Stomach smooth muscle (tissue), 2 donors: ENCODE measurements around the gene LCA5.
"Not testable (repeated sequence)": the region's sequence is repeated elsewhere in the genome, so short reads cannot be mapped to it uniquely, and the experiment has no call there.

Experiments
- H3K27ac ChIP-seq: one replicate; pipeline ENCODE4 v1.7.0; 2013; ENCODE audit warnings: mild to moderate bottlenecking, low read length, inconsistent platforms
- H3K27me3 ChIP-seq, 2 donors: one replicate each; pipeline ENCODE4 v1.7.0; 2013; ENCODE audit warnings: low read length in 2 of 2; ENCODE audit not compliant: insufficient read depth in 2 of 2, control insufficient read depth in 1 of 2
- H3K36me3 ChIP-seq, 2 donors: one replicate each; pipeline ENCODE4 v1.7.0; 2013; ENCODE audit warnings: low read length in 2 of 2; ENCODE audit not compliant: control insufficient read depth in 2 of 2, insufficient read depth in 2 of 2
- H3K4me1 ChIP-seq: one replicate; pipeline ENCODE4 v1.7.0; 2013; ENCODE audit warnings: low read length; ENCODE audit not compliant: control insufficient read depth, insufficient read depth
- H3K4me3 ChIP-seq, 2 donors: one replicate each; pipeline ENCODE4 v1.7.0; 2013; ENCODE audit warnings: low read length in 2 of 2
- H3K9ac ChIP-seq, 2 donors: one replicate each; pipeline ENCODE4 v1.7.0; 2013; ENCODE audit warnings: low read length in 2 of 2, mild to moderate bottlenecking in 1 of 2
- H3K9me3 ChIP-seq, 2 donors: one replicate each; pipeline ENCODE4 v1.7.0; 2013; ENCODE audit warnings: low read length in 2 of 2; ENCODE audit not compliant: control insufficient read depth in 2 of 2
- donor health status: healthy.
- donor health status: Pancreatic carcinoma.

The LCA5 gene

DNA sequence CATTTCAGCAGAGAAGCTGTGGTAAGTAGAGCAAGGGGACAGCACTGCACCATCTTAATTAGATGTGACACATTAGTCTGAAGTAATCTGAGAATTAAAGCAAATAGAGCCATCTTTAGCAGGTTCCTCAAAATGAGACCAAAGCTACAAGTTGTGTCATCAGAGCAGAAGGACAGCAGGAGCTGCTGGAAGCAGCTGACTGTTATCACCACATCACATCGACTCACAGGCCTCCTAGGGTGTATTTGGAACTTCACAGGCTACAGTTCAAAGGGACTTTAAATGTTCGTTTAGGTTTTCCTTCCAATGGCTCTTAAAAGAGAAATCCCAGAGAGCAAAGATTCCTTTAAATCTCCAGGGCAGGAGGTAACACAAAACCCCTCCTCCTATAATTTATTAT is 69.5 kb downstream of the LCA5 start:
- Histone ChIP-seq H3K36me3 (no peaks in the 10 kb centered on the region), H3K27me3 (no peaks in the 10 kb centered on the region), H3K4me3 (no peak overlapping the region), H3K27ac (no peak overlapping the region), H3K9me3 (no peaks in the 10 kb centered on the region), H3K4me1 (no peaks in the 10 kb centered on the region), H3K9ac (no peak overlapping the region)

DNA sequence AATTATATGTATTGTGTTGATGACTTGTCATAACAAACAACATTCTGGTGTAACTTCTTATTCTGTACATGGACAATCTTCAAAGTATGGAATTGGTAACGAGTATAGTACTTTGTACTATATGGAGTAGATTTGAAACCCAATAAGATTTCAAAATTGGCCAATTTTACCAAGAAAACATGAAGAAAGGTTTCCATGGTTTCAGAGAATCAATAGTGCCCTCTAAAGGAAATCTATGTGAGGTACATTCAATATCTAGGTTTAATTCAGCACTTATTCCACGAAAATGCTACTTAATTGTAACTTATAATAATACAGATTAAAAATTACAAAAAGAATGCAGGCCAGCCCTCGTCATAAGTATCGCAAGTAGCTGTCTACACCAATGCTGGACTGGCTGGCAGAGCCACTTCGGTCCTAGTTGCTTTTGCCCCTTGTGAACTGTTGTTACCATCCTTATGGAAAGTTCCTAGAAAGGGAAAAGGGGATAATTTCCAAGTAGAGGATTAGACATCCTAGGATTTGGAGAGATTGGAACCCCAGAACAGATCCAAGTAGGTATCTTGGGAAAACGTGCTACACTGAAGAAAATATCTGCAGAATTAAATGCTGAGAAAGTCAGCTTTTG is 70.9 kb downstream of the LCA5 start:
- H3K27ac ChIP-seq = no peak overlapping the region
- H3K9me3 ChIP-seq = no peaks in the 10 kb centered on the region
- H3K4me1 ChIP-seq = no peaks in the 10 kb centered on the region
- no peaks in the 10 kb centered on the region for H3K27me3 ChIP-seq
- H3K4me3 ChIP-seq = no peak overlapping the region
- no peaks in the 10 kb centered on the region for H3K36me3 ChIP-seq
- no peak overlapping the region for H3K9ac ChIP-seq

DNA sequence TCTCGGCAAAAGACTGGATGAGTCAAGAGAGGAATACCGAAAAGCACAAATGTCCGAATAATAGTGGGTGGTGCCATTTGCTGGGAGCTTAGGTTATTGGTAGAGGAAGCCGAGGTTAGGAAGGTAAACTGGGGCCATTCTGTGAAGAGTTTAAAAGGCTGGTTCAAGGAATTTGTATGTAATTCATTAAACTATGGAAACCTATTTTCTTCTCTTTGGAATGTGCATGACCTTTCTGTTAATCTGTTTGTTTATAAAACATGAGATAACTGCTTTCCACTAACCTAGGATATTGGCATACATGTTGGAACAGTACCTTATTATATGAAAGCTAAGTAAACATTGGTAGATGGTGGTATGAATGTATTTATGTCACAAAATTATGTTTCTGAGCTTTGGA is 71.8 kb downstream of the LCA5 start:
- peaks cover 0 to 2% of the 10 kb centered on the region in 2 donors for H3K27me3 ChIP-seq
- no peaks in the 10 kb centered on the region for H3K4me1 ChIP-seq
- H3K9me3 ChIP-seq = no peaks in the 10 kb centered on the region
- H3K9ac ChIP-seq = no peak overlapping the region
- no peak overlapping the region for H3K27ac ChIP-seq
- no peaks in the 10 kb centered on the region for H3K36me3 ChIP-seq
- no peak overlapping the region for H3K4me3 ChIP-seq

DNA sequence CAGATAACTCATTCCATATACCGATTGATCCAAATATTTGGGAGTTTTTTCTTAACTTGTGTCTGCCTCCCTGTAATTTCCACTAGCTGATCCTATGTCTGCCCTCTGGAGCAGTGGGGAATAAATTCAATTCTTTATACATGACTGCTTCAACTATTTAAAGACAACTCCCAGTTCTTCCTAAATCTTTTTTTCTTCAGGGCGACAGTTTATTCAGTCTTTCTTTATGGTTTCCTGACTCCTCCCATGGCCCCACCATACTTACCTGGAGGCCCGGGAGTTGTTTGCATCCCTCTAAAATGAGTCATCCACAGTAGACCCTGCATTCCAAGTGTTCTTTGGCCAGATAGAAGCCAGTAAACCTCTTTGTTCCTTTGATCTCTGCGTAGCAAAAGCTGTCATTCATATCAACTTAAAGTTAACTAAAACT is 73.6 kb downstream of the LCA5 start:
- Histone ChIP-seq H3K9me3 (no peaks in the 10 kb centered on the region), H3K27ac (no peak overlapping the region), H3K4me1 (no peaks in the 10 kb centered on the region), H3K27me3 (peaks cover 0 to 2% of the 10 kb centered on the region in 2 donors), H3K36me3 (no peaks in the 10 kb centered on the region), H3K4me3 (no peak overlapping the region), H3K9ac (no peak overlapping the region)

DNA sequence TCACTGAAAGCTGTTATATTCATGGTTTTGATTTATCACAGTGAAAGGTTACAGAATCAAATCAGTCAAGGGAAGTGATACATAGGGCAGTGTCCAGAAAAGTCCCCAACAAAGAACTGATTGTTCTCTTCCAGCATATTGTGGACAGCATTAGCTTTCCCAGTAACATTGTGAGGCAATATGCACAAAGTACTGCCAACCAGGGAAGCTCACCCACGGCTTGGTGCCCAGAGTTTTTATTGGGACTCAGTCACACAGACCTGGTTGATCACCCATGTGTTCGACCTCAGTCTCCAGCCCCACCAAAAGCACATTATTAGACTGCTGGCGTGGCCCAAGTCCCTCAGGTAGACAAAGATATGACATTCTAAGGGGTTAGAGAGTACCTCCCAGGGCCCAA is 76.0 kb downstream of the LCA5 start:
- no peak overlapping the region for H3K27ac ChIP-seq
- peaks cover 0 to 2% of the 10 kb centered on the region in 2 donors for H3K27me3 ChIP-seq
- no peaks in the 10 kb centered on the region for H3K36me3 ChIP-seq
- H3K4me1 ChIP-seq = no peaks in the 10 kb centered on the region
- no peak overlapping the region for H3K4me3 ChIP-seq
- H3K9me3 ChIP-seq = no peaks in the 10 kb centered on the region
- no peak overlapping the region for H3K9ac ChIP-seq

DNA sequence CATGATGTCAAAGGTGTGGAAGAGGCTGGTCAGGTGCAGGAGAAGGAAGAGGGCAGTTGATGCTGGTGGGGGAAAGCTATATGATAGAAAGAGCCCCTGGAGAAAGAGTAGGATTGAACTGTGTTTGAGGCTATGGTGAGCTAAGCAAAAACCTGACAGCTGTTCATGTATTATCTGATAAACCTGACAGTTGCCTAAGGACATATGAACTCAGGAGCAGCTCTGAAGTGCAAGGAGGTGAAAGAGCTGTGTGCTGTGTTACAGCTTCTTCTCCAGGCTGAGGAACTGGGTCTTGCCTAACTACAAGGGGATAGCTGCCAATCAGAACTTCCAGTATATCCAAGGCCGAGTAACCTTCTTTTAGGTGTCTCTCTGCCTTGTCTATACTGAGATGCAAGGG is 81.8 kb downstream of the LCA5 start:
- H3K27ac ChIP-seq = no peak overlapping the region
- H3K9me3 ChIP-seq = no peaks in the 10 kb centered on the region
- no peaks in the 10 kb centered on the region for H3K4me1 ChIP-seq
- H3K4me3 ChIP-seq = no peak overlapping the region
- H3K36me3 ChIP-seq = no peaks in the 10 kb centered on the region
- no peaks in the 10 kb centered on the region for H3K27me3 ChIP-seq
- no peak overlapping the region for H3K9ac ChIP-seq

DNA sequence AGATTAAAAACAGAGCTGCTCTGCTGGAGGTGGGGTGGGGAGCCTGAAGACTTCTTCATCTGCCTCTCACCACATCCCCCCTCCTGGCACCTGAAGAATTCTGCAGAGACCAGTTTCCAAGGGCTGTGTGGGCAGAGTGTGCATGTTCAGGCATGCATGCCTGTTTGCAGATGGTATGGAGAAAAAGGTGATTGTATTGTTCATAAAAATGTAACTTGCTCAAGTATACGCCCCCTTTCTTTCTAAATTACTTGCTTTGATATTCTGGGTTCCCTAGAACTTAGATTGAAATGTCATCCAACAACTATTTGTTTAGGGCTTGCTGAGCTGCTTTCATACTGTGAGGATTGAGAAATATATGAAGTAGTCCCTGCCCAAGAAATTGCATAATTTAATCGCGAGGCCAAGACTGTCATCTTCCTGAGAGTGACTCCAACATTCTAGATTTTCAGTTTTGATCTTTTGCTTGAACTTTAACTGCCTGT is 83.6 kb downstream of the LCA5 start:
- Histone ChIP-seq H3K27ac (no peak overlapping the region), H3K4me3 (no peak overlapping the region), H3K27me3 (no peaks in the 10 kb centered on the region), H3K36me3 (no peaks in the 10 kb centered on the region), H3K9ac (no peak overlapping the region), H3K4me1 (no peaks in the 10 kb centered on the region), H3K9me3 (no peaks in the 10 kb centered on the region)

DNA sequence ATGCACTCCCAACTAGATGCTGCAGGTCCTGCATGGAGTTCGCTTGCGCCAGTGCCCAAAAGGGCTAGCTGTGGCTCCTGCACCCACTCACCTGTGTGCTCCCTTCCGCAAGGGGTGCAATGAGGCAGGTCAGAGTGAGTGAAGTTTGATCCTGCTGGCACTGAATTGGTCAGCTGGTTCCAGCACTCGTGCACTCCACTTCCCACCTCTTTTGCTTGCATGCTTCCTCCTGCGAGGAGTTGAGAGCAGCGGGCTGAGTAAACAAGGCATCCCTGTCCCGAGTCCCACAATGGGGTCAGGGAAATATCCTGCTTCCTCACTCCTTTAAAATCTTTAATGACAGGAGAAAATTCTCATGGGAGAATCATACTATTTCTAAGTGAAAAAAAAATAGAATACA is 86.2 kb downstream of the LCA5 start:
- Histone ChIP-seq H3K27ac (no peak overlapping the region), H3K36me3 (no peaks in the 10 kb centered on the region), H3K27me3 (no peaks in the 10 kb centered on the region), H3K9me3 (no peaks in the 10 kb centered on the region), H3K4me3 (no peak overlapping the region), H3K9ac (no peak overlapping the region), H3K4me1 (no peaks in the 10 kb centered on the region)

DNA sequence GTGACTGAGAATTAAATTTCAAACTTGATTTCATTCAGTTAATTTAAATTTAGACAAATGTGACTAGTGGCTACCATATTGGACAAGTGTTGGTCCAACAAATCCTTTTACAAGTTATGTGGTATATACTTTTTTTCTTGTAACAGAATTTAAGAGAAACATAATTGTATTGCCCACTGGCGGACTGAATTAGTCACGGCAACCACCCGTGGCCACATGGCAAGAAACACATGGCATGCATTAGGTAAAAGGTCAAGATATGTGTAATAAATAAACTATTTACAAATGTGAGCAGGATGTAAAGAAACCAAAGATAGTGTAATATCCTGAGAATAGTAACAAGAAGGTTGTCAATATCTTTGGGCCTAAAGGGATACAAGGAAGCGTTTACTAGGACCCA is 91.2 kb downstream of the LCA5 start:
- Histone ChIP-seq H3K9me3 (peaks cover 0 to 3% of the 10 kb centered on the region in 2 donors), H3K27me3 (no peaks in the 10 kb centered on the region), H3K4me1 (no peaks in the 10 kb centered on the region), H3K4me3 (no peak overlapping the region), H3K36me3 (no peaks in the 10 kb centered on the region), H3K9ac (no peak overlapping the region), H3K27ac (no peak overlapping the region)

DNA sequence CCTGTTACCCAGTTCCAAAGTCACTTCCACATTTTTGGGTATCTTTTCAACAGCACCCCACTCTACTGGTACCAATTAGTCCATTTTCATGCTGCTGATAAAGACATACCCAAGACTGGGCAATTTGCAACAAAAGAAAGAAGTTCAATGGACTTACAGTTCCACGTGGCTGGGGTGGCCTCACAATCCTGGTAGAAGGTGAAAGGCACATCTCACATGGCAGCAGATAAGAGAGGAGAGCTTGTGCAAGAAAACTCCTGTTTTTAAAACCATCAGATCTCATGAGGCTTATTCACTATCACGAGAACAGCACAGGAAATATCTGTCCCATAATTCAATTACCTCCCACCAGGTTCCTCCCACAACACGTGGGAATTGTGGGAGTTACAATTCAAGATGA is 93.4 kb downstream of the LCA5 start:
- H3K4me3 ChIP-seq, H3K27me3 ChIP-seq, H3K4me1 ChIP-seq, H3K9me3 ChIP-seq, H3K9ac ChIP-seq, H3K27ac ChIP-seq, H3K36me3 ChIP-seq: not testable (repeated sequence)

DNA sequence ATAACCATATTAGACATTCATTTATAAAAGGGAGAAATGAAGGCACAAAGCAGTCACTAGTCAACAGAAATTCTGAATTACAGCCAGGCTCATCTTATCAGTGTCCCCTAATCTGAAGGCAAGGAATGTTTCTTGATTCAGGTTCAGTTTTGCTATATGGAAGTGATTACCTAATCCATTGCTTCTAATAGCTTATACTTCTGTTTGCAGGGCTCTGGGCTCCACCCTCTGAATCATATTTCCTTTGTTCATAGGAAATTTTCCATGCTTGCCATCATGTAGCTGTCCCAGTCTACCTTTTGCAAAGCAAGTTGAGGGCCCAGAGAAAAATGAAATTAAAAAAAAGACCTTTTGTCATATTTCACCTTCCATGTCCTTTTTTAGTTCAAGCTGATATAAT is 96.0 kb downstream of the LCA5 start:
- no peak overlapping the region for H3K4me3 ChIP-seq
- no peak overlapping the region for H3K27ac ChIP-seq
- no peak overlapping the region for H3K9ac ChIP-seq
- no peaks in the 10 kb centered on the region for H3K27me3 ChIP-seq
- H3K36me3 ChIP-seq = no peaks in the 10 kb centered on the region
- H3K4me1 ChIP-seq = no peaks in the 10 kb centered on the region
- peaks cover 0 to 3% of the 10 kb centered on the region in 2 donors for H3K9me3 ChIP-seq
